ENCODE results near the gene CCDC9.

The CCDC9 gene

DNA sequence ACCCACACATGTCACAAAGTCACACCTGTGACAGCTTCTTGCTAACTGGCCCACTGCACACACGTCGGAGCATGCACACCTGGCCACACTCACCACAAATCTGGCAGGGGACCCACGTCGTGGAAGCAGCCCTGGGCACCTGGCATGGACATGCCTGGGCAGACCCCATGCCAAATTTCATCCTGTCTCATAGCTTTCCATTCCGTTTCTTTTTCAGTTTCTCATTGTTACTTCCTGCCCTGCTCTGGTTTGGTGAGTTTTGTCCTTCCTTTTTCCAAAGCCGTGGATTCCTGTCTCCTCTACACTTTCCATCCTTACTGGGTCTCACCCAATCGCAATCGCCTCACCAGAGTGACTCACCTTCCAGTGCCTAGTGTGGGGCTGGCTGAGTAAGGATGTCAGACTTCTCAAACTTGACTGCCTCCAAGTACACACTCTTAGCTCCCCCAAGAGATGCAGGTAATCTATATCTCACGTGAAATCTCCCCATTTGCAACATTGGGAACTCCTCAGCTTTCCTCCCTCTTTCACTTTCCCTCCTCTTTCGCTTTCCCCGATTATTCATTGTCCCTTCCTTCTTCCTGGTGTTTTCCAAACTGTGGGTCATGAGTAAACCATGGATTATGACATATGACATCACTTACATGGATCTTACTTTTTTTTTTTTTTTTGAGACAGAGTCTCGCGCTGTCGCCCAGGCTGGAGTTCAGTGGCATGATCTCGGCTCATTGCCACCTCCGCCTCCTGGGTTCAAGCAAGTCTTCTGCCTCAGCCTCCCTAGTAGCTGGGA, 23.7 kb upstream of the CCDC9 start:
- peak overlapping the region; percentile 68 for H3K4me3 ChIP-seq (ENCODE audit: control insufficient read depth, low read depth, low read length)

DNA sequence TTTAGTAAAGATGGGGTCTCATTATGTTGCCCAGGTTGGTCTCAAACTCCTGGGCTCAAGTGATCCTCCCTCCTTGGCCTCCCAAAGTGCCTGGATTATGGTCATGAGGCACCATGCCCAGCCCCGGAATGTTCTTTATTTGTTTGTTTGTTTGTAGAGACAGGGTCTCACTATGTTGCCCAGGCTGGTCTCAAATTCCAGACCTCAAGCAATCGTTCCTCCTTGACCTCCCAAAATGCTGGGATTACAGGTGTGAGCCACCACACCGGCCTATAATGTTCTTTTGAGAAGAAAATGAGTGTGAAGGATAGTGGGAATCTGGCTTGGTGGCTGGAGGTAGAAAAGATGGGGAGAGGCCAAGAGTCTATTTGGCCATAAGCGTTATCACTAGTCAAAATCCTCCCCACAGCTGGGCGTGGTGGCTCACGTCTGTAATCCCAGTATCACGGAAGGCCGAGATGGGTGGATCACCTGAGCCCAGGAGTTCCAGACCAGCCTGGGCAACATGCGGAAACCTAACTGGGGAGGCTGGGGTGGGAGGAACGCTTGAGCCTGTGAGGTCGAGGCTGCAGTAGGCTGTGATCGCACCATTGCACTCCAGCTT, 20.2 kb upstream of the CCDC9 start:
- TF ChIP-seq, protein P1, sequence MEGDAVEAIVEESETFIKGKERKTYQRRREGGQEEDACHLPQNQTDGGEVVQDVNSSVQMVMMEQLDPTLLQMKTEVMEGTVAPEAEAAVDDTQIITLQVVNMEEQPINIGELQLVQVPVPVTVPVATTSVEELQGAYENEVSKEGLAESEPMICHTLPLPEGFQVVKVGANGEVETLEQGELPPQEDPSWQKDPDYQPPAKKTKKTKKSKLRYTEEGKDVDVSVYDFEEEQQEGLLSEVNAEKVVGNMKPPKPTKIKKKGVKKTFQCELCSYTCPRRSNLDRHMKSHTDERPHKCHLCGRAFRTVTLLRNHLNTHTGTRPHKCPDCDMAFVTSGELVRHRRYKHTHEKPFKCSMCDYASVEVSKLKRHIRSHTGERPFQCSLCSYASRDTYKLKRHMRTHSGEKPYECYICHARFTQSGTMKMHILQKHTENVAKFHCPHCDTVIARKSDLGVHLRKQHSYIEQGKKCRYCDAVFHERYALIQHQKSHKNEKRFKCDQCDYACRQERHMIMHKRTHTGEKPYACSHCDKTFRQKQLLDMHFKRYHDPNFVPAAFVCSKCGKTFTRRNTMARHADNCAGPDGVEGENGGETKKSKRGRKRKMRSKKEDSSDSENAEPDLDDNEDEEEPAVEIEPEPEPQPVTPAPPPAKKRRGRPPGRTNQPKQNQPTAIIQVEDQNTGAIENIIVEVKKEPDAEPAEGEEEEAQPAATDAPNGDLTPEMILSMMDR (conservative IDR thresholded peaks at IDR 0.05; ENCODE audit: control insufficient read depth, insufficient read depth, low read depth, low read length): no peak
- no peak for DNase-seq (ENCODE audit: low read depth)
- no peak overlapping the region for H3K4me3 ChIP-seq (ENCODE audit: control insufficient read depth, low read depth, low read length)

More for the DNA sequence above, 23.7 kb upstream of the CCDC9 start:
- peak; percentile 86 for DNase-seq (ENCODE audit: low read depth)
- TF ChIP-seq, protein P1 (conservative IDR thresholded peaks at IDR 0.05; ENCODE audit: control insufficient read depth, insufficient read depth, low read depth, low read length): no peak

DNA sequence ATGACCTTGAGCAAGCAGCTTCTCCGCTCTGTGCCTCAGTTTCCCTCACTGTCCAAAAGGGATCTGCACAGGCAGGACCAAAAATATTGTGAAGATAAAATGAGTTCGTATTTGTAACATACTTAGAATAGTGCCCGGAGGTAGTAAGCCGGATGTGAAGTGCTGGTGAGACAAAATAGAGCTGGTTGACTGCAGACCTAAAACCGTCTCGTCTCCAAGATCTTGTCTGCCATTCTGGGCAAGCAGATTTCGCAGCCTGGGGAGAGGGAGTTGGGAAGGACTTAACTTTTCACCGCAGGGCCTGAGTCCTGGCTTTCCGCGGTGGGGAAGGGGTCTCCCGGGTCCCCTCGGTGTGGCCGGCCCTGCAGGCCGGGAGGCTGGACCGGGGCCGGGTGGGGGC, 17.2 kb upstream of the CCDC9 start:
- no peak overlapping the region for H3K4me3 ChIP-seq (ENCODE audit: control insufficient read depth, low read depth, low read length)
- TF ChIP-seq, protein P1 (conservative IDR thresholded peaks at IDR 0.05; ENCODE audit: control insufficient read depth, insufficient read depth, low read depth, low read length): no peak
- DNase-seq (ENCODE audit: low read depth): no peak

DNA sequence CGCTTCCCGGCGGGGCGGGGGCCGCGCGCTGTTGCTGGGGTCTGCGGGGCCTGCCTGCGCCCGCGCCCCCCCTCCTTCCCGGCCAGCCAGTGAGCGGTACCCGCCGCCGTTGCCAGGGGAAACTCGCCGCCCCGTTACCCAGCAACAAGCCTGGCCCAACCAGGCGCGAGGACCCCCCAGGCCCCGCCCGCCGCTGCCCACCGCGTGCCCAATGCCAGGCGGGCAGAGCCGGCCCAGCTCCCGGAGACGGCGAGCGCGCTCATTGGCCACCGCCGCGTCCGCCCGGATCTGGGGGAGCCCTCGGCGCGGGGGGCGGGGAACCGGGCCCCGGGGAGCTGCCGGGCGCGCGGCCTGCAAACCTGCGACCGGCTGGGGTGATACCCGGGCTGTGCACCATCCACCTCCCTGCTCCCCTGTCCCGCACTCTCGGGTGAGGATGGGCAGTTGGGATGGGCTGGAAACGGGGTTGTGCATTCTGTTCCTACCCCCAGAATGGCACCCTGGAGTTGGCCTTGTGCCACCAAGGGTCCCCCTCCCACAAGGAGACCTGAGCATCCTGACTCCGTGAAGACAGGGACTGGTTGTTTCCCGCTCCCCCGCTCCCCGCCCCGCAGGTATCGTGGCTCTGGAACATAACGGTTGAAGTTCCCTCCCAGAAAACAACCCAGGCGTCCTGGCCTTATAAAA, 16.6 kb upstream of the CCDC9 start:
- H3K4me3 ChIP-seq (ENCODE audit: control insufficient read depth, low read depth, low read length): no peak overlapping the region
- DNase-seq (ENCODE audit: low read depth): no peak

DNA sequence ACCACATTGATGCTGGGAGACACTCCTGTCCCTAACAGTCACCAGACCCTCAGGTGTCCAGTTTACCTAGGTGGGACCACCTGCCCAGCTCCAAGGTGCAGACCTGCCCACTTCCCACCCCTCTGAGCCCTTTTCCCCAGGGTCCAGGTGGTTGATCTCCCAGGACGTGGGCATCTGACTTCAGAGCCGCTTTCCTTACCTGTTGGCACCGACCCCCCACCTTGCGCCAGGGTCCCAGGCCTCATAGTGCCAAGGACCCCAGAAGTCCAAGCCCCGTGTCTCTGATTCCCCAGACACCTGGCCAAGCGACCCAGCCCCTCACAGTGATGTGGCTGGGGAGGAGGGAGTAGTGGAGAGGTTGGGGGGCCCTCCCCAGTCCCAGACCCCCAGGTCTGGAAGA, 15.8 kb upstream of the CCDC9 start:
- TF ChIP-seq, protein P1 (conservative IDR thresholded peaks at IDR 0.05; ENCODE audit: control insufficient read depth, insufficient read depth, low read depth, low read length): no peak
- no peak overlapping the region for H3K4me3 ChIP-seq (ENCODE audit: control insufficient read depth, low read depth, low read length)
- no peak for DNase-seq (ENCODE audit: low read depth)

More for the DNA sequence above, 16.6 kb upstream of the CCDC9 start:
- TF ChIP-seq, protein P1 (conservative IDR thresholded peaks at IDR 0.05; ENCODE audit: control insufficient read depth, insufficient read depth, low read depth, low read length): no peak

DNA sequence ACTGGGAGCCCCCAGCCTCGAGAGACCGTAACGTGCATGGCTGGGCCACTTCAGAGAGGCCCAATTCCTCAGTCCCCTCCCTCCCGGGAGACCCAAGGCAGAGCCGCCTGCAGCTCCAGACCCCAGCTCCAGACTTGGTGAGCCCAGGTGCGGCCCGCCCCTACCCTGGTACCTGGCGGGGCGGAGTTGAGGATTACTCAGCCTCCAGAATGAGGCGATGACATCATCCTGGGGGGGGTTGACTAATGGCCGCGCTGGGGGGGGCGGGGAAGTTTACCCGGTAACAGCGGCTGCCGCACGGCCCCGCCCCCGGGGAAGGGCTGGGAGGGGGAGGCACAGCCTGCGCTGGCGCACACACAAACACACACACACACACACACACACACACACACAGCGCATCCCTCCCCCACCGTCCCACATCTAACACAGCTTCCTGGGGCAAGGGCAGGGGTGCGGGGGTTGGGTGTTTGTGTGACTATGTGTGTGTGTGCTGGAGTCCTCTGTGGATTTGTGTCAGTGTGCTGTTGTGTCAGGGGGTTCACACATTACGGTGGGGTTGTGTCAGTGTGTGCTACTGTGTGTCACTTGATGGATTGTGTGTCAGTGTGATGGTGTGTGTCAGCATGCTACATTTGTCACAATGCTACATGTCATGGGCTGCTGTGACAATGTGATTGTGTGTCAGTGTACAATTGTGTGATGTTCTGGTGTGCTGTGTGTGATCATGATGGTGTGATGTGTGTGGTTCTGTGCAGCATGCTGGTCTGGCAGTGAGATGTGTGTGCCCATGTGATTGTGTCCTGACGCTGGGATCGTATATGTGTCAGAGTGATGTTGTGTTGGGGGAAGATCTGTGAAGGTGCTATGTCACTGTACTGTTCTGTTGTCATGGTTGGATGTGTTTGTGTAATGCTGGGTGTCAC, 15.1 kb upstream of the CCDC9 start:
- no peak overlapping the region for H3K4me3 ChIP-seq (ENCODE audit: control insufficient read depth, low read depth, low read length)
- DNase-seq (ENCODE audit: low read depth): peak; percentile 71
- TF ChIP-seq, protein P1 (conservative IDR thresholded peaks at IDR 0.05; ENCODE audit: control insufficient read depth, insufficient read depth, low read depth, low read length): no peak
